Smooth muscle cell (in vitro differentiated cells): Measurements from ENCODE around the gene PTMS. TPM values are rescaled to one million over a fixed set of nuclear protein-coding genes. Genes with fewer than 3 reads are reported as not detected.

Experiments
- DNase-seq: peaks from one replicate; lab custom pipeline; 2025; ENCODE audit not compliant: unreplicated experiment; lab: John Stamatoyannopoulos, UW
- H2AFZ ChIP-seq: fragments of 200-600 bp; sonication (generic); 2 replicates; pipeline ENCODE4 v1.6.0; 2016; ENCODE audit warnings: antibody characterized with exemption, low read depth, mild to moderate bottlenecking
- H3F3A ChIP-seq: fragments of 200-600 bp; sonication (generic); 2 replicates; pipeline ENCODE4 v1.6.0; 2017; ENCODE audit warnings: antibody characterized with exemption, low read depth
- H3K27ac ChIP-seq: fragments of 200-600 bp; sonication (generic); 2 replicates; pipeline ENCODE4 v1.5.1; 2016; ENCODE audit warnings: low read depth, mild to moderate bottlenecking
- H3K27me3 ChIP-seq: fragments of 200-600 bp; sonication (generic); 2 replicates; pipeline ENCODE4 v1.6.1; 2016; ENCODE audit warnings: low read depth, mild to moderate bottlenecking
- H3K36me3 ChIP-seq: fragments of 200-600 bp; sonication (generic); 2 replicates; pipeline ENCODE4 v1.5.1; 2016; ENCODE audit warnings: low read depth
- H3K4me1 ChIP-seq: fragments of 200-600 bp; sonication (generic); 2 replicates; pipeline ENCODE4 v1.5.1; 2016; ENCODE audit warnings: low read depth
- H3K4me2 ChIP-seq: fragments of 200-600 bp; sonication (generic); 2 replicates; pipeline ENCODE4 v1.6.0; 2016; ENCODE audit warnings: mild to moderate bottlenecking
- H3K4me3 ChIP-seq: fragments of 200-600 bp; sonication (generic); 2 replicates; pipeline ENCODE4 v1.5.1; 2016; ENCODE audit warnings: mild to moderate bottlenecking
- H3K79me2 ChIP-seq: fragments of 200-600 bp; sonication (generic); 2 replicates; pipeline ENCODE4 v1.6.0; 2016; ENCODE audit warnings: low read depth, mild to moderate bottlenecking
- H3K9ac ChIP-seq: fragments of 200-600 bp; sonication (generic); 2 replicates; pipeline ENCODE4 v1.6.0; 2016; ENCODE audit warnings: low read depth
- H3K9me3 ChIP-seq: fragments of 200-600 bp; sonication (generic); replicated peaks from 2 replicates; pipeline ENCODE4 v1.5.1; 2016; ENCODE audit warnings: low read depth
- H4K20me1 ChIP-seq: fragments of 200-600 bp; sonication (generic); 2 replicates; pipeline ENCODE4 v1.6.0; 2016; ENCODE audit warnings: low read depth
- CTCF ChIP-seq: fragments of 200-600 bp; sonication (generic); IDR thresholded peaks from 2 replicates; pipeline ENCODE4 v1.5.1; 2017; ENCODE audit warnings: borderline replicate concordance, mild to moderate bottlenecking, antibody characterized with exemption; ENCODE audit not compliant: insufficient read depth, poor library complexity, severe bottlenecking
- WGBS: methylation state at CpG from one replicate; pipeline ENCODE4 v1.1.7; 2016; ENCODE audit warnings: low lambda C conversion rate; 5-methylcytosine and 5-hydroxymethylcytosine counted together
- polyA plus RNA-seq: library from polyadenylated mRNA; unstranded; fragments of >200 nt; fragmentation: Nextera tagmentation; extraction: Ambion mirVana; gene quantifications from 2 replicates; pipeline ENCODE4 v1.2.1, GENCODE V29; 2016
- total RNA-seq: library from RNA; depleted of rRNA; stranded (reverse); fragments of >200 nt; gene quantifications from 2 replicates; pipeline ENCODE4 v1.2.3, GENCODE V29; 2014

The PTMS gene
- total and polyA plus RNA-seq, 2 experiments from 2014 or later, result 115 to 379 TPM

GRCh38 chr12:6767353-6768319 lies 1.5 kb downstream of the PTMS start:
- peaks cover 22% of the 10 kb centered on the region for H3K79me2 ChIP-seq
- H2AFZ ChIP-seq, result peak overlapping the region; percentile 87
- no peak for TF ChIP-seq CTCF
- no peak for DNase-seq
- H4K20me1 ChIP-seq, result peaks cover 46% of the 10 kb centered on the region
- H3K9me3 ChIP-seq, result no peaks in the 10 kb centered on the region
- WGBS, result 2% methylated on average over 38 of the region's 44 CpGs
- peaks cover 50% of the 10 kb centered on the region for H3K4me1 ChIP-seq
- peak overlapping the region; percentile 57 for H3K27ac ChIP-seq
- H3F3A ChIP-seq, result peaks cover 28% of the 10 kb centered on the region
- peak overlapping the region; percentile 94 for H3K4me3 ChIP-seq
- H3K9ac ChIP-seq, result peak overlapping the region; percentile 79
- H3K4me2 ChIP-seq, result peak overlapping the region; percentile 99
- H3K36me3 ChIP-seq, result no peaks in the 10 kb centered on the region
- no peaks in the 10 kb centered on the region for H3K27me3 ChIP-seq

- Histone ChIP-seq H3K27me3 (peaks cover 6% of the 10 kb centered on the region), H4K20me1 (peaks cover 46% of the 10 kb centered on the region), H3K9ac (no peak overlapping the region), H3F3A (peaks cover 21% of the 10 kb centered on the region), H2AFZ (no peak overlapping the region), H3K27ac (no peak overlapping the region), H3K9me3 (no peaks in the 10 kb centered on the region), H3K4me3 (peak overlapping the region; percentile 94), H3K4me2 (peak overlapping the region; percentile 99), H3K4me1 (peaks cover 49% of the 10 kb centered on the region), H3K79me2 (peaks cover 22% of the 10 kb centered on the region), H3K36me3 (no peaks in the 10 kb centered on the region)
- no peak for DNase-seq
- 26% methylated on average over 6 of the region's 6 CpGs for WGBS
- no peak for TF ChIP-seq CTCF
Measured at GRCh38 chr12:6768437-6768914, 2.3 kb downstream of the PTMS start.

GRCh38 chr12:6768990-6769389 lies 2.8 kb downstream of the PTMS start:
- Histone ChIP-seq H3K27me3 (peaks cover 7% of the 10 kb centered on the region), H3K4me2 (peak overlapping the region; percentile 99), H3F3A (peaks cover 16% of the 10 kb centered on the region), H3K36me3 (no peaks in the 10 kb centered on the region), H2AFZ (no peak overlapping the region), H3K9me3 (no peaks in the 10 kb centered on the region), H3K9ac (no peak overlapping the region), H3K4me1 (peaks cover 49% of the 10 kb centered on the region), H3K4me3 (peak overlapping the region; percentile 94), H3K79me2 (peaks cover 22% of the 10 kb centered on the region), H4K20me1 (peaks cover 46% of the 10 kb centered on the region), H3K27ac (no peak overlapping the region)
- no peak for DNase-seq
- WGBS, result 39% methylated on average over 6 of the region's 6 CpGs
- TF ChIP-seq CTCF, result no peak
